WTC11 (cell line): Measurements from ENCODE around the gene TCEA2. TPM values are rescaled to one million over a fixed set of nuclear protein-coding genes. Genes with fewer than 3 reads are reported as not detected.

ENCODE experiments used
- ATAC-seq: fragments of 200-7000 bp; cut with Tn5 transposase; 2 replicates; pipeline ENCODE4 v1.10.0; 2021; ENCODE audit warnings: mild to moderate bottlenecking, moderate library complexity
- CTCF ChIA-PET: fragments of 300-600 bp; sonication (Branson Sonifier 250); formaldehyde crosslinking; loops from one replicate; lab custom pipeline; 2021; ENCODE audit warnings: antibody characterized with exemption; lab: Charles Lee
- POLR2A ChIA-PET: fragments of 350-600 bp; sonication (Branson Sonifier 250); formaldehyde crosslinking; loops from one replicate; lab custom pipeline; 2021; ENCODE audit warnings: antibody characterized with exemption; lab: Charles Lee
- DNase-seq: peaks from one replicate; pipeline ENCODE4 v3.0.0; 2021; ENCODE audit warnings: low spot score
- H3K27ac Mint-ChIP-seq: 2 replicates; pipeline ENCODE4 v1.8.0; 2021; ENCODE audit warnings: mixed read lengths
- H3K27me3 Mint-ChIP-seq: 2 replicates; pipeline ENCODE4 v1.8.0; 2021; ENCODE audit warnings: low read depth, mild to moderate bottlenecking, moderate library complexity, mixed read lengths
- H3K36me3 Mint-ChIP-seq: 2 replicates; pipeline ENCODE4 v1.8.0; 2021; ENCODE audit warnings: mixed read lengths
- H3K4me1 Mint-ChIP-seq: 2 replicates; pipeline ENCODE4 v1.8.0; 2022; ENCODE audit warnings: mixed read lengths
- H3K4me3 Mint-ChIP-seq: 2 replicates; pipeline ENCODE4 v1.8.0; 2021; ENCODE audit warnings: mild to moderate bottlenecking, moderate library complexity, mixed read lengths
- H3K9me3 Mint-ChIP-seq: 2 replicates; pipeline ENCODE4 v1.8.0; 2021; ENCODE audit warnings: mixed read lengths
- GTF2I ChIP-seq: fragments of 250-450 bp; sonication (Bioruptor Pico); conservative IDR thresholded peaks from 2 replicates; pipeline ENCODE4 v1.4.0; 2021; ENCODE audit warnings: mild to moderate bottlenecking
- TCF7 ChIP-seq: sonication (generic); formaldehyde crosslinking; IDR thresholded peaks from 2 replicates; pipeline ENCODE4 v1.8.0; 2022; ENCODE audit warnings: mild to moderate bottlenecking, low read depth, missing genetic modification reagents, moderate library complexity
- TEAD1 ChIP-seq: sonication (generic); formaldehyde crosslinking; IDR thresholded peaks from 2 replicates; pipeline ENCODE4 v1.8.0; 2022; ENCODE audit warnings: mild to moderate bottlenecking, missing genetic modification reagents
- ZNF121 ChIP-seq: sonication (generic); formaldehyde crosslinking; IDR thresholded peaks from 2 replicates; pipeline ENCODE4 v1.8.0; 2023; ENCODE audit warnings: missing genetic modification reagents
- ZNF396 ChIP-seq: fragments of 250-450 bp; sonication (Bioruptor Pico); IDR thresholded peaks from 2 replicates; pipeline ENCODE4 v1.8.0; 2021; ENCODE audit warnings: mild to moderate bottlenecking, moderate library complexity, borderline replicate concordance
- total RNA-seq: library from RNA; stranded (reverse); gene quantifications from 3 replicates; pipeline ENCODE4 v1.2.3, GENCODE V29; 2021
- TF ChIP-seq, protein P1 (sequence below): sonication (generic); formaldehyde crosslinking; IDR thresholded peaks from 2 replicates; pipeline ENCODE4 v1.8.1; 2023; ENCODE audit warnings: mild to moderate bottlenecking, missing genetic modification reagents
- TF ChIP-seq, protein P2 (sequence below): sonication (generic); formaldehyde crosslinking; IDR thresholded peaks from 2 replicates; pipeline ENCODE4 v1.8.1; 2023; ENCODE audit warnings: mild to moderate bottlenecking, missing genetic modification reagents, borderline replicate concordance
- TF ChIP-seq, protein P3 (sequence below): sonication (generic); formaldehyde crosslinking; IDR thresholded peaks from 2 replicates; pipeline ENCODE4 v1.8.1; 2023; ENCODE audit warnings: mild to moderate bottlenecking, moderate library complexity, missing genetic modification reagents
- TF ChIP-seq, protein P4 (sequence below): sonication (generic); formaldehyde crosslinking; IDR thresholded peaks from 2 replicates; pipeline ENCODE4 v1.8.1; 2023; ENCODE audit warnings: mild to moderate bottlenecking, missing genetic modification reagents, moderate library complexity
- TF ChIP-seq, protein P5 (sequence below): sonication (generic); formaldehyde crosslinking; IDR thresholded peaks from 2 replicates; pipeline ENCODE4 v1.8.0; 2023; ENCODE audit warnings: missing genetic modification reagents, mild to moderate bottlenecking, borderline replicate concordance

TCEA2 gene
- total RNA-seq, 1 experiment from 2014 or later = 55.8 TPM

DNA sequence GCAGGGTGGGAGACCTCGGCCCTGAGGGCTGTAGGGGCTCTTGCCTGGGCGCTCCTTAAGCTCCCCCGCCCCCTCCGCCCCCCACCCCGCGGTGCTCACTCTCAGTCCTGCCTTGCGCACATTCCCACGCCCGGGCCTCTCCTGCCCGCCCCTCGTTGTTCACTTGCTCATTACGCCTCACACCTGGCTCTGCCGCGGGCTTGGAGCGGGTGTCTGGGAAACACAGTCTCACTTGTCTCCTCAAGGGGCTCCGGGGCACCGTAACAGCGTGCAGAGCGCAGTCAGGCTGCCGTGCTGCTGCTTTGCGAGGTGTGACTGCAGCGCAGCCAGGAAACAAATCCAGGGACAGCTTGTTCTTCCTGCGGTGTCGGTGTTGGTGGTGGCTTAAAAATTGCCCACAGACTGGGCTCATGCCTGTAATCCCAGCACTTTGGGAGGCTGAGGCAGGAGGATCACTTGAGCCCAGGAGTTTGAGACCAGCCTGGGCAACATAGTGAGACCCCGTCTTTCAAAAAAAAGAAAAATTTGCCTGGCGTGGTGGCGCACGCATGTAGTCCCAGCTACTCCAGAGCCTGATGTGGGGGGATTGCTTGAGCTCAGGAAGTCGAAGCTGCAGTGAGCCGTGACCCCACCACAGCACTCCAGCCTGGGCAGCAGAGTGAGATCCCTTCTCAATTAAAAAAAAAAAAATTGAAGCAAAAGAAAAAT lies 39.8 kb downstream of the TCEA2 start:
- ATAC-seq (peak; percentile 60), DNase-seq (peak; percentile 71)
- ChIA-PET POLR2A (no interaction called here), CTCF (interaction anchor here (0.6 to 4.7 kb wide), 30 partner anchors 10 to 666 kb away, joined by 3 to 77 read pairs (median 6); partner anchors contain the start of genes LKAAEAR1, OPRL1, PCMTD2 and PRPF6)
- Mint-ChIP-seq H3K9me3 (no peaks in the 10 kb centered on the region), H3K27ac (no peak overlapping the region), H3K4me3 (peak overlapping the region; percentile 74), H3K36me3 (no peaks in the 10 kb centered on the region), H3K27me3 (peaks cover 22% of the 10 kb centered on the region), H3K4me1 (peaks cover 8% of the 10 kb centered on the region)
- TF ChIP-seq, protein P1, sequence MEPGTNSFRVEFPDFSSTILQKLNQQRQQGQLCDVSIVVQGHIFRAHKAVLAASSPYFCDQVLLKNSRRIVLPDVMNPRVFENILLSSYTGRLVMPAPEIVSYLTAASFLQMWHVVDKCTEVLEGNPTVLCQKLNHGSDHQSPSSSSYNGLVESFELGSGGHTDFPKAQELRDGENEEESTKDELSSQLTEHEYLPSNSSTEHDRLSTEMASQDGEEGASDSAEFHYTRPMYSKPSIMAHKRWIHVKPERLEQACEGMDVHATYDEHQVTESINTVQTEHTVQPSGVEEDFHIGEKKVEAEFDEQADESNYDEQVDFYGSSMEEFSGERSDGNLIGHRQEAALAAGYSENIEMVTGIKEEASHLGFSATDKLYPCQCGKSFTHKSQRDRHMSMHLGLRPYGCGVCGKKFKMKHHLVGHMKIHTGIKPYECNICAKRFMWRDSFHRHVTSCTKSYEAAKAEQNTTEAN (CRISPR knock-in tag) = 0 out of 2 replicates have a peak, but pooled peaks have one; percentile 22
- TF ChIP-seq ZNF121 (CRISPR knock-in tag) (peak; percentile 98), GTF2I (CRISPR knock-in tag) (peak; percentile 90), TCF7 (CRISPR knock-in tag) (no peak), TEAD1 (no peak)

DNA sequence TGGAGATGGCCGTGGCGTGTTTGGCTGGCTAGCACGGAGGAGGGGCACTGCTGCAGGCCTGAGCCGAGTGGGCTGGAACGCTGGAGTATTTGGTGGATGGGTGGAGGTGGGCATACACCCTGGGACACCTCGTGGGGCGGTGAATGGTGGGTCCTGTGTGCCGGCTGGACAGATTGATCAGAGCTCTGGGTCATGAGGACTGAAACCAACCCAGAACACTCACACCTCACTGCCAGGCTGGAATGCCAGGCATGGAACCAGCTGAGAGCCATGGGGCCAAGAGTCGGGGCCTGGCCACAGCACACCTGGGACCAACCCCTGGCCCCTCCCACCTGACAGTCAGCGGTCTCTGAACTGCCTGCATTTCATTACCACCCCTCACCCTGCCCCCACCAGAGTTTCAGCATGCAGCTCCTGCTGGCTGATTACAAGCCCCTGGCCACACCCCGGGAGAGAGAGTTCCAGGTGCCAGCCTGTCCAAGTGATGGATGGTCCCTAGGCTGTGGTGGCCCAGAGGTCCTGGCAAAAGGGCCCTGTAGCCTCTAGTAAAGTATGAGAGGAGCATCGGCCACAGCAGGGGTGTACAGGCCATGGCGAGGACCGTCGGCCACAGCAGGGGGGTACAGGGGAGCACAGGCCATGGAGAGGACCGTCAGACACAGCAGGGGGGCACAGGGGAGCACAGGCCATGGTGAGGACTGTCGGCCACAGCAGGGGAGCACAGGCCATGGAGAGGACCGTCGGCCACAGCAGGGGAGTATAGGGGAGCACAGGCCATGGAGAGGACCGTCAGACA lies 41.1 kb downstream of the TCEA2 start:
- ChIA-PET CTCF (interaction anchor here (0.8 to 1.5 kb wide), 3 partner anchors 20 to 102 kb away, joined by 3 to 11 read pairs (median 5); partner anchors contain the start of genes LKAAEAR1, OPRL1 and RGS19), POLR2A (no interaction called here)
- TF ChIP-seq, protein P2, sequence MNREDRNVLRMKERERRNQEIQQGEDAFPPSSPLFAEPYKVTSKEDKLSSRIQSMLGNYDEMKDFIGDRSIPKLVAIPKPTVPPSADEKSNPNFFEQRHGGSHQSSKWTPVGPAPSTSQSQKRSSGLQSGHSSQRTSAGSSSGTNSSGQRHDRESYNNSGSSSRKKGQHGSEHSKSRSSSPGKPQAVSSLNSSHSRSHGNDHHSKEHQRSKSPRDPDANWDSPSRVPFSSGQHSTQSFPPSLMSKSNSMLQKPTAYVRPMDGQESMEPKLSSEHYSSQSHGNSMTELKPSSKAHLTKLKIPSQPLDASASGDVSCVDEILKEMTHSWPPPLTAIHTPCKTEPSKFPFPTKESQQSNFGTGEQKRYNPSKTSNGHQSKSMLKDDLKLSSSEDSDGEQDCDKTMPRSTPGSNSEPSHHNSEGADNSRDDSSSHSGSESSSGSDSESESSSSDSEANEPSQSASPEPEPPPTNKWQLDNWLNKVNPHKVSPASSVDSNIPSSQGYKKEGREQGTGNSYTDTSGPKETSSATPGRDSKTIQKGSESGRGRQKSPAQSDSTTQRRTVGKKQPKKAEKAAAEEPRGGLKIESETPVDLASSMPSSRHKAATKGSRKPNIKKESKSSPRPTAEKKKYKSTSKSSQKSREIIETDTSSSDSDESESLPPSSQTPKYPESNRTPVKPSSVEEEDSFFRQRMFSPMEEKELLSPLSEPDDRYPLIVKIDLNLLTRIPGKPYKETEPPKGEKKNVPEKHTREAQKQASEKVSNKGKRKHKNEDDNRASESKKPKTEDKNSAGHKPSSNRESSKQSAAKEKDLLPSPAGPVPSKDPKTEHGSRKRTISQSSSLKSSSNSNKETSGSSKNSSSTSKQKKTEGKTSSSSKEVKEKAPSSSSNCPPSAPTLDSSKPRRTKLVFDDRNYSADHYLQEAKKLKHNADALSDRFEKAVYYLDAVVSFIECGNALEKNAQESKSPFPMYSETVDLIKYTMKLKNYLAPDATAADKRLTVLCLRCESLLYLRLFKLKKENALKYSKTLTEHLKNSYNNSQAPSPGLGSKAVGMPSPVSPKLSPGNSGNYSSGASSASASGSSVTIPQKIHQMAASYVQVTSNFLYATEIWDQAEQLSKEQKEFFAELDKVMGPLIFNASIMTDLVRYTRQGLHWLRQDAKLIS = no peak
- no peak for TF ChIP-seq ZNF396 (CRISPR knock-in tag)
- TF ChIP-seq, protein P3, sequence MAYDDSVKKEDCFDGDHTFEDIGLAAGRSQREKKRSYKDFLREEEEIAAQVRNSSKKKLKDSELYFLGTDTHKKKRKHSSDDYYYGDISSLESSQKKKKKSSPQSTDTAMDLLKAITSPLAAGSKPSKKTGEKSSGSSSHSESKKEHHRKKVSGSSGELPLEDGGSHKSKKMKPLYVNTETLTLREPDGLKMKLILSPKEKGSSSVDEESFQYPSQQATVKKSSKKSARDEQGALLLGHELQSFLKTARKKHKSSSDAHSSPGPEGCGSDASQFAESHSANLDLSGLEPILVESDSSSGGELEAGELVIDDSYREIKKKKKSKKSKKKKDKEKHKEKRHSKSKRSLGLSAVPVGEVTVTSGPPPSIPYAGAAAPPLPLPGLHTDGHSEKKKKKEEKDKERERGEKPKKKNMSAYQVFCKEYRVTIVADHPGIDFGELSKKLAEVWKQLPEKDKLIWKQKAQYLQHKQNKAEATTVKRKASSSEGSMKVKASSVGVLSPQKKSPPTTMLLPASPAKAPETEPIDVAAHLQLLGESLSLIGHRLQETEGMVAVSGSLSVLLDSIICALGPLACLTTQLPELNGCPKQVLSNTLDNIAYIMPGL (CRISPR knock-in tag) = no peak
- TF ChIP-seq, protein P4, sequence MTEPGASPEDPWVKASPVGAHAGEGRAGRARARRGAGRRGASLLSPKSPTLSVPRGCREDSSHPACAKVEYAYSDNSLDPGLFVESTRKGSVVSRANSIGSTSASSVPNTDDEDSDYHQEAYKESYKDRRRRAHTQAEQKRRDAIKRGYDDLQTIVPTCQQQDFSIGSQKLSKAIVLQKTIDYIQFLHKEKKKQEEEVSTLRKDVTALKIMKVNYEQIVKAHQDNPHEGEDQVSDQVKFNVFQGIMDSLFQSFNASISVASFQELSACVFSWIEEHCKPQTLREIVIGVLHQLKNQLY (CRISPR knock-in tag) = no peak
- TF ChIP-seq, protein P5, sequence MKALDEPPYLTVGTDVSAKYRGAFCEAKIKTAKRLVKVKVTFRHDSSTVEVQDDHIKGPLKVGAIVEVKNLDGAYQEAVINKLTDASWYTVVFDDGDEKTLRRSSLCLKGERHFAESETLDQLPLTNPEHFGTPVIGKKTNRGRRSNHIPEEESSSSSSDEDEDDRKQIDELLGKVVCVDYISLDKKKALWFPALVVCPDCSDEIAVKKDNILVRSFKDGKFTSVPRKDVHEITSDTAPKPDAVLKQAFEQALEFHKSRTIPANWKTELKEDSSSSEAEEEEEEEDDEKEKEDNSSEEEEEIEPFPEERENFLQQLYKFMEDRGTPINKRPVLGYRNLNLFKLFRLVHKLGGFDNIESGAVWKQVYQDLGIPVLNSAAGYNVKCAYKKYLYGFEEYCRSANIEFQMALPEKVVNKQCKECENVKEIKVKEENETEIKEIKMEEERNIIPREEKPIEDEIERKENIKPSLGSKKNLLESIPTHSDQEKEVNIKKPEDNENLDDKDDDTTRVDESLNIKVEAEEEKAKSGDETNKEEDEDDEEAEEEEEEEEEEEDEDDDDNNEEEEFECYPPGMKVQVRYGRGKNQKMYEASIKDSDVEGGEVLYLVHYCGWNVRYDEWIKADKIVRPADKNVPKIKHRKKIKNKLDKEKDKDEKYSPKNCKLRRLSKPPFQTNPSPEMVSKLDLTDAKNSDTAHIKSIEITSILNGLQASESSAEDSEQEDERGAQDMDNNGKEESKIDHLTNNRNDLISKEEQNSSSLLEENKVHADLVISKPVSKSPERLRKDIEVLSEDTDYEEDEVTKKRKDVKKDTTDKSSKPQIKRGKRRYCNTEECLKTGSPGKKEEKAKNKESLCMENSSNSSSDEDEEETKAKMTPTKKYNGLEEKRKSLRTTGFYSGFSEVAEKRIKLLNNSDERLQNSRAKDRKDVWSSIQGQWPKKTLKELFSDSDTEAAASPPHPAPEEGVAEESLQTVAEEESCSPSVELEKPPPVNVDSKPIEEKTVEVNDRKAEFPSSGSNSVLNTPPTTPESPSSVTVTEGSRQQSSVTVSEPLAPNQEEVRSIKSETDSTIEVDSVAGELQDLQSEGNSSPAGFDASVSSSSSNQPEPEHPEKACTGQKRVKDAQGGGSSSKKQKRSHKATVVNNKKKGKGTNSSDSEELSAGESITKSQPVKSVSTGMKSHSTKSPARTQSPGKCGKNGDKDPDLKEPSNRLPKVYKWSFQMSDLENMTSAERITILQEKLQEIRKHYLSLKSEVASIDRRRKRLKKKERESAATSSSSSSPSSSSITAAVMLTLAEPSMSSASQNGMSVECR (CRISPR knock-in tag) = no peak
- no peaks in the 10 kb centered on the region for H3K36me3 Mint-ChIP-seq
- H3K27me3 Mint-ChIP-seq = peaks cover 22% of the 10 kb centered on the region
- H3K4me1 Mint-ChIP-seq = peaks cover 8% of the 10 kb centered on the region
- ATAC-seq (no peak), DNase-seq (peak; percentile 35)
- no peak overlapping the region; the same call in 1 of the 2 replicates for H3K27ac Mint-ChIP-seq
- H3K4me3 Mint-ChIP-seq = no peak overlapping the region
- no peaks in the 10 kb centered on the region for H3K9me3 Mint-ChIP-seq
